ENCODE data around the gene KLHL40.

KLHL40 gene

GRCh38 chr3:42708611-42709151, 23.3 kb downstream of the KLHL40 start:
- Histone ChIP-seq H3K4me3 (ENCODE audit: severe bottlenecking) (no peak overlapping the region), H3K27ac (ENCODE audit: poor library complexity, severe bottlenecking) (no peak overlapping the region), H3K4me1 (ENCODE audit: insufficient read depth, poor library complexity, severe bottlenecking) (no peaks in the 10 kb centered on the region), H3K9me3 (ENCODE audit: severe bottlenecking) (no peaks in the 10 kb centered on the region), H3K27me3 (ENCODE audit: insufficient read depth, poor library complexity, severe bottlenecking) (no peaks in the 10 kb centered on the region), H3K36me3 (ENCODE audit: low read depth) (no peaks in the 10 kb centered on the region)
- DNase-seq (ENCODE audit: low spot score) (no peak), ATAC-seq (ENCODE audit: low read depth) (no peak)
- no peak for TF ChIP-seq CTCF (IDR thresholded peaks at IDR 0.05; ENCODE audit: poor library complexity, severe bottlenecking)

GRCh38 chr3:42709621-42710020, 24.3 kb downstream of the KLHL40 start:
- Histone ChIP-seq H3K27me3 (ENCODE audit: insufficient read depth, poor library complexity, severe bottlenecking) (no peaks in the 10 kb centered on the region), H3K27ac (ENCODE audit: poor library complexity, severe bottlenecking) (no peak overlapping the region), H3K36me3 (ENCODE audit: low read depth) (no peaks in the 10 kb centered on the region), H3K4me3 (ENCODE audit: severe bottlenecking) (no peak overlapping the region), H3K9me3 (ENCODE audit: severe bottlenecking) (no peaks in the 10 kb centered on the region), H3K4me1 (ENCODE audit: insufficient read depth, poor library complexity, severe bottlenecking) (no peaks in the 10 kb centered on the region)
- TF ChIP-seq CTCF (IDR thresholded peaks at IDR 0.05; ENCODE audit: poor library complexity, severe bottlenecking) = no peak
- ATAC-seq (ENCODE audit: low read depth) (no peak), DNase-seq (ENCODE audit: low spot score) (no peak)

GRCh38 chr3:42710323-42711021, 25.1 kb downstream of the KLHL40 start:
- H3K4me3 ChIP-seq (ENCODE audit: severe bottlenecking) = no peak overlapping the region

GRCh38 chr3:42711491-42712343, 26.4 kb downstream of the KLHL40 start:
- TF ChIP-seq CTCF (IDR thresholded peaks at IDR 0.05; ENCODE audit: poor library complexity, severe bottlenecking) = no peak
- Histone ChIP-seq H3K27ac (ENCODE audit: poor library complexity, severe bottlenecking) (no peak overlapping the region), H3K36me3 (ENCODE audit: low read depth) (no peaks in the 10 kb centered on the region), H3K27me3 (ENCODE audit: insufficient read depth, poor library complexity, severe bottlenecking) (no peaks in the 10 kb centered on the region), H3K4me1 (ENCODE audit: insufficient read depth, poor library complexity, severe bottlenecking) (no peaks in the 10 kb centered on the region), H3K4me3 (ENCODE audit: severe bottlenecking) (no peak overlapping the region), H3K9me3 (ENCODE audit: severe bottlenecking) (no peaks in the 10 kb centered on the region)
- ATAC-seq (ENCODE audit: low read depth) (peak; percentile 23; the same call in 1 of the 3 replicates), DNase-seq (ENCODE audit: low spot score) (no peak)

More at GRCh38 chr3:42710323-42711021, 25.1 kb downstream of the KLHL40 start:
- no peaks in the 10 kb centered on the region for H3K4me1 ChIP-seq (ENCODE audit: insufficient read depth, poor library complexity, severe bottlenecking)
- H3K27me3 ChIP-seq (ENCODE audit: insufficient read depth, poor library complexity, severe bottlenecking) = no peaks in the 10 kb centered on the region
- H3K9me3 ChIP-seq (ENCODE audit: severe bottlenecking) = no peaks in the 10 kb centered on the region
- no peak for ATAC-seq (ENCODE audit: low read depth)
- TF ChIP-seq CTCF (IDR thresholded peaks at IDR 0.05; ENCODE audit: poor library complexity, severe bottlenecking) = no peak
- DNase-seq (ENCODE audit: low spot score) = no peak
- H3K27ac ChIP-seq (ENCODE audit: poor library complexity, severe bottlenecking) = no peak overlapping the region
- no peaks in the 10 kb centered on the region for H3K36me3 ChIP-seq (ENCODE audit: low read depth)
